AML-193 (cell line): Measurements from ENCODE around the gene EXOC3L1.

Experiments
- DNase-seq, 2 experiments: peaks; one replicate each; lab custom pipeline; 2025; lab: John Stamatoyannopoulos, UW

The EXOC3L1 gene

DNA sequence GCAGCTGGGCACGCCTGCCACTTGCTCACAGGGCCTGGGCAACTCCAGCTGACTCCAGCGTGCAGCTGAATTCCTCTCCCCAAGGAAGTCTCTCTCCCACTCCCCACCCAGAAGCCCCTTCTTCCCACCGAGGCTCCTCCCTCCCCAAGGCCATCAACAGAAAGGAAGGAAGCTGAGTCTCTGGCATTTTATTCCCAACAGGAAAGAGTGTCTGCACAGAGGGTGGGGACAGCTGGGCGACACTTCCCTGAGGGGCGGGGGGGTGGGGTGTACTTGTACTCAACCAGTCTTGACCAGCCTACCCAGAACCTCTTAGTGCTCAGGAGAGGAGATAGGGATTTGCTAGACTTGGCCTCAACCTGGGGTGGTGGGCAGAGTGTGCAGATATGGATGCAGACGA is at the start of gene EXOC3L1:
TSS of gene EXOC3L1 (minus strand) at position 96 of the 400 bp plus-strand sequence. CDS start 460 bp downstream, outside the sequence.
- DNase-seq, result no peak

GRCh38 chr16:67238806-67239470 is 49.0 kb upstream of the EXOC3L1 start:
- DNase-seq, result no peak

GRCh38 chr16:67238278-67238575 is 48.3 kb upstream of the EXOC3L1 start:
- DNase-seq, result no peak

GRCh38 chr16:67237396-67238277 is 47.7 kb upstream of the EXOC3L1 start:
- DNase-seq, result no peak

- no peak for DNase-seq
Measured at GRCh38 chr16:67236563-67237395, 46.8 kb upstream of the EXOC3L1 start.

DNA sequence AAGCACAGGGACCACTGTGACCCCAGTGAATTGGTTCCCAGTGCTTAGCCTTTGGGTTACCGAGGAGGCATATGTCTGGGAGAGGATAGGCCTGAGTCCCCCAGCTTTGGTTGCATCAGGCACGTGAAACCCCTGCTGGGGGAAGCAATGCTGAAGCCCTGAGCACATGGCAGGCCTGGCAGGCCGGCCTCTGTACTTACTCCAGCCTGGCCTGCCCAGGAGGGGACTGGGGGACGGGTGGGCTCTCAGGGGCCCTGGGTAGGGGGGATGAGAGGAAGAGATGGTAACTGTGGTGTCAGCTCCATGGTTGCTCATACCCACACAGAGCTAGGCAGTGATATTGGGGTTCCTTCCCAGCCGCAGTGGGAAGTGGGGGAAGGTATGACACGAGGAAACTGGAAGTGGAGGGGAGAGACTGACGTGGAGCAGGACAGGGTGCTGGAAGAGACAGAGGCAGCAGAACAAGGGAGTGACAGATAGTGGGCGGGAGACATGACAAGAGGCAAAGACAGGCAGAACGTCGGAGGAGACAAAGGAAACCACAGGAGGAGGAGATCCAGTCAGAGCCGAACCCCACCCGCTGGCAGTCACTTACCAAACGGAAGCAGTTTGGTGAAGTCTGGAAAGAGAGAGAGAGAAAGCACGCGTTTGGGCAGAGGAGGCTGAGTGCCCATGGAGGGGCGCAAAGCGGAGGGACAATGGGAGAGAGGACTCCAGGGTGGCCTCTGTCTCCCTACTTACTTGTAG is 46.1 kb upstream of the EXOC3L1 start:
- no peak for DNase-seq

DNA sequence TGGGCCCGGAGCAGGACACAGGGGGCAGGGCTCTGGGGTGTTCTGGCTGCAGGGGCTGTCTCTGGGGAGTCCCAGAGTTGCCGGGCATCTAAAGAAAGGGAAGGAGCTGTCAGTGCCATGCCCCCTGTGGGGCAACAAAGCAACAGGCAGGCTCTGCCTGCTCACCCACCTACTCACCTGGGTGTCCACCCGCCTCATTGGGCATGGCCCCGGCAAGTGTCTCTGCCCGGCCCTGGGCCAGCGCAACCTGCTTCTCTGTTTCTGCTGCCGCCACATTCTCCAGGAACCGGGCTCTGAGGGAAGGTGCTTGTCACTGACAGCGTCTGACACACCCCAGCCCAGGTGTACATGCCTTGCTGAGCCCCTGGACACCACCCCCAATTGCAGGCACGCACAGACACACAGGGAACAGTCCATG is 44.3 kb upstream of the EXOC3L1 start:
- DNase-seq, result no peak

DNA sequence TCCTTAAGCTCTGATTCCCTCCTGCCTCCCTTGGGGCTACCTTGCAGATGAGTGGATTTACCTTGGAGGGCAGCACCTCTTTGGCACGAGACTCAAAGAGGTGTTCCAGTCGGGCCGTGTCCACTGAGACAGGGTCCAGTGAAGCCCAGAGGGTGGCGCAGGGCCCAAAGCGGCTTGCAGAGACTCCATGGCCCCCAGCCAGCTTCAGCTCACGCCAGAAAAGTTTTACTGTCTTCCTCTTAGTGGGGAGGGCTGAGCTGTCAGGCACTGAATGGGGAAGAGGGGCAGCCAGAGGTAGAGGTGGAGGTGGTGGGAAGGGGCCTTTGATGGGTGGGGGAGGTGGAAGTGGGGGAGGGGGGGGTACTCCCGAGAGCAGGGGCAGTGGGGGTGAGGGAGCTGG is 43.7 kb upstream of the EXOC3L1 start:
- DNase-seq, result no peak

DNA sequence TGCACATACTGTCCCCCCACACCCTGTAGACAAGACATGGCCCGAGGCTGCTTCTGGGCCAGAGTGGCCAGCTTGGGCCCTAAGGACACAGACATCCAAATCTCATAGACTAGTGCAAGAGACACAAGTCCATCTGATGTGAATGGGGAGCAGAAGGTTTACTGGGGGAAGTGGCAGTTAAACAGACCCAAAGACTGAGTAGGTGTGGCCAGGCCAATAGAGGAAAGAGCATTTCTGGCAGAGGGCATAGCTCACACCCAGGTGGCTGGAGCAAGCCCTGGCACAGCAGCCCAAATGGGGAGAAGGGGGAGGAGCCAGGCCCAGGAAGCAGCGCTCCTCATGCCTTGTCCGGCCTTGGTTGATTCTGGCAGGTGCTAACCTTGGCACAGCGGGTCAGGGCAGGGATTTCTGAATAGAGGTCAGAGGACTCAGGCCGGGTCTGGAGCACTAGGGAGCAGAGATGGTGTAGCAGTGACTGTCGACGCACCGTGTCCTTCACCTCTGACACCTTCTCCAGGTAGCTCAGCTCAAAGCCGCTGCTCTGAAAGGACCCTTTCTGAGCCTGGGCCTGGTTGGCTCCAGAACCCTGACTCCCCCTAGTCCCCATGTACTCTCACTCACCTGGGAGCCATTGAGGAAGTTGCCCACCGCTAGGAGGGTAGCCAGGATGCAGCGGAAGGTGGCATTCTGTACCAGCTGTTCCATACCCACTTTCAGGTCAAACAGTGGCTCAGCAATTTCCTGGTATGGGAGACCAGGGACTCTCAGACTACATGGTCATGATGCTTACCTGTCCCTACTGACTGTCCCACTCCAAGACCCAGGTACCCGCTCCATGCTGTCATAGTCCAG is 41.1 kb upstream of the EXOC3L1 start:
- no peak for DNase-seq

DNA sequence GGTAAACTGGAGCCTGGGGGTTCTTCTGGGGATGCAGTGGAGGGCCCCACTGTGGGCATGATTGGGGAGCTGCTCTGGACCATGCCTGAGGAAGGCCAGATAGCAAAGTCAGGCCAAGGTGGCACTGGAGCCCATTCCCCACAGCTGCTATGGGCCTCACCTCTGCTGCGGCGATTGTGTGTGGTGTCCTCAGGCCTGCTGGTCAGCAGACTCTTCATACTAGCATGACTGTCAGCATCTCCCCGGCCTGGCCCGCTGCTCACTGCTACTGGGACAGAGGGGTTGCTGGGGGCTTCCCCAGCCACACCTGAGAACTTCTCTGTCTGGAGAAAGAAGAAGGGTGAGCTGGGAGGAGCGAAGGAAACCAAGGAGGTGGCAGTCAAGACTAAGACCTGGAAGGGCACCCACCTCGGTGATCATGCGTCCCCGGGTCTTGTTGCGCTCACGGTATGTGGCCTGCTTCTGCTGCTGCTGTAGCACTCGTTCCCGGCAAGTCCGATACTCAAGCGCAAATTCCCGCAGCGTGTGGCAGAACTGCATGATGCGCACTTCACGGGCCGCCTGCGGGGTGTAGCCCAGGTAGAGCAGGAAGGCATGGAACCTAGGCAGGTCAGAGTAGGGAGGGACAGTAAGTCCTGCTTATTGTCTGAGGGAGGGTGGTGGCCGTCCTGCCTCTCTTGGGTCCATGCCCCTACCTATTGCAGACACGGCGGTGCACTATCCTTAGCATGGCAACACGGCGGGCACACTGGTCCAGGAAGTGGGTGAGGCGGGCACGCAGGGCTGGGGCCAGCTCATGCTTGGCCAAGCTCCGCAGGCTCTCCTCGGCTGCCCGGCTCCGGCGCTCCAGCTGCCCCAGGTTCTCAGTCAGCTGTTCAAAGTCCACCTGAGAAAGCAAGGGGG is 40.2 kb upstream of the EXOC3L1 start:
- no peak for DNase-seq

- DNase-seq, result no peak
Measured at GRCh38 chr16:67228905-67229304, 39.0 kb upstream of the EXOC3L1 start.

DNA sequence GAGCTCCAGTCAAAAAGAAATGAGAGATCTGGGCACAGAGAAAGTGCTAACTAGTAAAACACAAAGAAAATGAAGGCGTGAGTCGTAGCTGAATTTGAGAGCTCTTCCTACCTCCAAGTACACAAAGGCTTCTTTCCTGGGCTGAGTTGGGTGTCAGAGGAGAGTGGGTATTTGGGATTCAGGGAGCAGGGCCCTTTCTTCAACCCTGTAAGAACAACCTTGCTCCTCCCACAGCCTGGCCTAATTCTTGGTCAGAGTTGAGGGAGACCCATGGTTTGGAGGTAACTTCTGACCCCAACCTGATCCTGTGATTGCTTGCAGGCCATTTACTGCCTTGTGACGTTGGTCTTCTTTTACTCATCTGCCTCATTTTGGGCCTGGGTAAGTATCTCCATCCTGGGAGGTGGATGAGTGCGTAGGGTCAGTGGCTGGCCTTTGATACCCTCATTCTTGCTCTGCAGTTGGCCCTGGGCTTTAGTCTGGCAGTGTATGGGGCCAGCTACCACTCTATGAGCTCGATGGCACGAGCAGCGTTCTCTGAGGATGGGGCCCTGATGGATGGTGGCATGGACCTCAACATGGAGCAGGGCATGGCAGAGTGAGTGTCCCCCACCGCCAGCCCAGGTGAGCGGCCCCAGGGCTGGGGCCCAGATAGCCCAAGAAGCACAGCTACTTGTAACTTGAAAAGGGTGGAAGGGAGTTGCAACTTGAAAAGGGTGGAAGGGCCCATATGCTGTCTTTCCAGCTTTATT is 38.3 kb upstream of the EXOC3L1 start:
- DNase-seq, result no peak

GRCh38 chr16:67227567-67227921 is 37.6 kb upstream of the EXOC3L1 start:
- DNase-seq, result no peak

- DNase-seq, result peak; percentile 91 to 95
Measured at GRCh38 chr16:67226804-67227566, 37.0 kb upstream of the EXOC3L1 start, which contains the start of gene TMEM208. TSS of gene TMEM208 (plus strand) at chr16:67227130. CDS start at chr16:67227219, 89 bp downstream.

DNA sequence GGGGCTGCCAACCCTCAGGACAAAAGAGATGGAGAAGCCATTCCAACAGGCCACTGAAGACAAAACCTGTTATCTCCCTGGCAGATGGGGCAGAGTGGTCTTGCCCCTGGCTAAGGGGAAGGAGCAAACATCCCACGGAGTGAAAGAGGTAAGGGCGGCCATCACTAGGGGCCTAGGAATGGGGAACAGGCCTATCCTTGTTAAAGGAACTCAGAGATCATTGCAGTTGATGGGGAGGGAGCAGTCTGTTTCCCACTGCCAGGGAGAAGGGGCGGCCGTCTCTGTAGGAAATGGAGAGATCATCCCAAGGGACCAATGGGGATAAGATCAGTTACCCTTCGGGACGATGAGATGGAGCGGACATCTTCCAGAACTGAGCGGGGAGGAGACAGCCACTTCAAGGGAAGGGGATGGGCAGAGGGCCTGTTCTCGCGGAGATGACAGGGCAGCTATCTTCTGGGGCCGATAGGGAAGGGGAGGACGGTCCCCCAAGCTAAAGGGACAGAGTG is 36.4 kb upstream of the EXOC3L1 start:
- DNase-seq, result no peak

GRCh38 chr16:67223992-67224391 is 34.1 kb upstream of the EXOC3L1 start:
- DNase-seq, result no peak

GRCh38 chr16:67216612-67217490 is 26.9 kb upstream of the EXOC3L1 start:
- DNase-seq, result peak; percentile 59 to 67
